Fibroblast of skin of back (primary cell): ENCODE results near the gene CYP2J2. TPM values are rescaled to one million over a fixed set of nuclear protein-coding genes. Genes with fewer than 3 reads are reported as not detected.
"Not testable (repeated sequence)": the region's sequence is repeated elsewhere in the genome, so short reads cannot be mapped to it uniquely, and the experiment has no call there.

Experiments
- DNase-seq: peaks from one replicate; pipeline ENCODE4 v3.0.0-alpha.2; 2013
- polyA plus RNA-seq, 2 experiments: library from polyadenylated mRNA; unstranded; fragments of 120-200 nt; gene quantifications; one replicate each; pipeline ENCODE4 v1.2.1, GENCODE V29; 2013; ENCODE audit not compliant: insufficient read length in 2 of 2

CYP2J2 gene
- 0.19 TPM for polyA plus RNA-seq (2013, experiment 1 of 2; ENCODE audit: insufficient read length)
- polyA plus RNA-seq (2013, experiment 2 of 2; ENCODE audit: insufficient read length), result 0.30 TPM

- DNase-seq, result peak; percentile 53
Observed at GRCh38 chr1:59926381-59927123, at the start of gene CYP2J2. TSS of gene CYP2J2 (minus strand) at chr1:59926773. CDS start at chr1:59926746, 27 bp downstream.

- DNase-seq, result no peak
Observed at GRCh38 chr1:59973719-59974118, 47.1 kb upstream of the CYP2J2 start.

- DNase-seq, result peak; percentile 22
Observed at GRCh38 chr1:59972216-59972927, 45.8 kb upstream of the CYP2J2 start.

- DNase-seq, result peak; percentile 70
Observed at GRCh38 chr1:59971464-59971911, 44.9 kb upstream of the CYP2J2 start.

- DNase-seq, result not testable (repeated sequence)
Observed at GRCh38 chr1:59969542-59970175, 43.1 kb upstream of the CYP2J2 start.

GRCh38 chr1:59968746-59969145 is 42.2 kb upstream of the CYP2J2 start:
- not testable (repeated sequence) for DNase-seq

GRCh38 chr1:59967780-59968179 is 41.2 kb upstream of the CYP2J2 start:
- DNase-seq, result no peak

GRCh38 chr1:59967141-59967697 is 40.6 kb upstream of the CYP2J2 start:
- peak; percentile 41 for DNase-seq

- peak; percentile 54 for DNase-seq
Observed at GRCh38 chr1:59952065-59952464, 25.5 kb upstream of the CYP2J2 start.

GRCh38 chr1:59949648-59950047 is 23.1 kb upstream of the CYP2J2 start:
- DNase-seq, result no peak

- no peak for DNase-seq
Observed at GRCh38 chr1:59948990-59949389, 22.4 kb upstream of the CYP2J2 start.

GRCh38 chr1:59947047-59947938 is 20.7 kb upstream of the CYP2J2 start:
- peak; percentile 54 for DNase-seq

- no peak for DNase-seq
Observed at GRCh38 chr1:59945790-59946189, 19.2 kb upstream of the CYP2J2 start.

GRCh38 chr1:59939393-59939792 is 12.8 kb upstream of the CYP2J2 start:
- no peak for DNase-seq

- DNase-seq, result no peak
Observed at GRCh38 chr1:59937636-59938210, 11.2 kb upstream of the CYP2J2 start.

GRCh38 chr1:59936358-59936821 is 9.8 kb upstream of the CYP2J2 start:
- no peak for DNase-seq

GRCh38 chr1:59928996-59929395 is 2.4 kb upstream of the CYP2J2 start:
- no peak for DNase-seq

- no peak for DNase-seq
Observed at GRCh38 chr1:59927213-59927612, 640 bp upstream of the CYP2J2 start.

GRCh38 chr1:59924653-59925052 is 1.9 kb downstream of the CYP2J2 start:
- DNase-seq, result no peak

- not testable (repeated sequence) for DNase-seq
Observed at GRCh38 chr1:59921258-59921899, 5.2 kb downstream of the CYP2J2 start.

GRCh38 chr1:59919746-59920145 is 6.8 kb downstream of the CYP2J2 start:
- DNase-seq, result no peak
